Measurements from ENCODE around the gene WDR70. TPM values are rescaled to one million over a fixed set of nuclear protein-coding genes. Genes with fewer than 3 reads are reported as not detected.

WDR70 gene
- total RNA-seq, 4 donors from 2014 or later, result 30.3 to 33.6 (median 32.6) TPM

- TF ChIP-seq, protein P1, sequence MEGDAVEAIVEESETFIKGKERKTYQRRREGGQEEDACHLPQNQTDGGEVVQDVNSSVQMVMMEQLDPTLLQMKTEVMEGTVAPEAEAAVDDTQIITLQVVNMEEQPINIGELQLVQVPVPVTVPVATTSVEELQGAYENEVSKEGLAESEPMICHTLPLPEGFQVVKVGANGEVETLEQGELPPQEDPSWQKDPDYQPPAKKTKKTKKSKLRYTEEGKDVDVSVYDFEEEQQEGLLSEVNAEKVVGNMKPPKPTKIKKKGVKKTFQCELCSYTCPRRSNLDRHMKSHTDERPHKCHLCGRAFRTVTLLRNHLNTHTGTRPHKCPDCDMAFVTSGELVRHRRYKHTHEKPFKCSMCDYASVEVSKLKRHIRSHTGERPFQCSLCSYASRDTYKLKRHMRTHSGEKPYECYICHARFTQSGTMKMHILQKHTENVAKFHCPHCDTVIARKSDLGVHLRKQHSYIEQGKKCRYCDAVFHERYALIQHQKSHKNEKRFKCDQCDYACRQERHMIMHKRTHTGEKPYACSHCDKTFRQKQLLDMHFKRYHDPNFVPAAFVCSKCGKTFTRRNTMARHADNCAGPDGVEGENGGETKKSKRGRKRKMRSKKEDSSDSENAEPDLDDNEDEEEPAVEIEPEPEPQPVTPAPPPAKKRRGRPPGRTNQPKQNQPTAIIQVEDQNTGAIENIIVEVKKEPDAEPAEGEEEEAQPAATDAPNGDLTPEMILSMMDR (IDR thresholded peaks at IDR 0.05; ENCODE audit: low read depth), result no peak
Measured at GRCh38 chr5:37437711-37438110, 58.6 kb downstream of the WDR70 start.

DNA sequence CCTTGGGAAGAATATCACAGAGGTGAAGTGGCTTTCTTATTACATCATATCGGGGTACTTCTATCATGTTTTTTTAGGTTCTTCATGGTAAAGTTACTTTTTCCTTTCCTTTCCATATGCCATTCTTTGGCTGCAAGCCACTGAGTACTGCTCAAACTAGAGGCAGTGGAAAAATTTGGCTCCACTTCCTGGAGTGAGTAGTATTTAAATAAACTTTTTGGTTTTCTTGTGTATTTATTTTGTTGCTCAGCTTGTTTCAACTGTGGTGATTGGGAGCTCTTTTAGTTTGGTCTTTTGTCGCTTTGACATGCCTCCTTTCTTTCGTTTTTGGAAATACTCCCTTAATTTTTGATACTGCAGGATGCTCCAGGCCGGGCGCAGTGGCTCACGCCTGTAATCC is 69.8 kb downstream of the WDR70 start:
- TF ChIP-seq, protein P1 (IDR thresholded peaks at IDR 0.05; ENCODE audit: low read depth), result no peak

- TF ChIP-seq, protein P1 (IDR thresholded peaks at IDR 0.05; ENCODE audit: low read depth), result no peak
Measured at GRCh38 chr5:37471666-37472197, 92.6 kb downstream of the WDR70 start.

GRCh38 chr5:37477426-37477825 is 98.3 kb downstream of the WDR70 start:
- TF ChIP-seq, protein P1 (IDR thresholded peaks at IDR 0.05; ENCODE audit: low read depth), result no peak

- TF ChIP-seq, protein P1 (IDR thresholded peaks at IDR 0.05; ENCODE audit: low read depth), result no peak
Measured at GRCh38 chr5:37478121-37478894, 99.2 kb downstream of the WDR70 start.

DNA sequence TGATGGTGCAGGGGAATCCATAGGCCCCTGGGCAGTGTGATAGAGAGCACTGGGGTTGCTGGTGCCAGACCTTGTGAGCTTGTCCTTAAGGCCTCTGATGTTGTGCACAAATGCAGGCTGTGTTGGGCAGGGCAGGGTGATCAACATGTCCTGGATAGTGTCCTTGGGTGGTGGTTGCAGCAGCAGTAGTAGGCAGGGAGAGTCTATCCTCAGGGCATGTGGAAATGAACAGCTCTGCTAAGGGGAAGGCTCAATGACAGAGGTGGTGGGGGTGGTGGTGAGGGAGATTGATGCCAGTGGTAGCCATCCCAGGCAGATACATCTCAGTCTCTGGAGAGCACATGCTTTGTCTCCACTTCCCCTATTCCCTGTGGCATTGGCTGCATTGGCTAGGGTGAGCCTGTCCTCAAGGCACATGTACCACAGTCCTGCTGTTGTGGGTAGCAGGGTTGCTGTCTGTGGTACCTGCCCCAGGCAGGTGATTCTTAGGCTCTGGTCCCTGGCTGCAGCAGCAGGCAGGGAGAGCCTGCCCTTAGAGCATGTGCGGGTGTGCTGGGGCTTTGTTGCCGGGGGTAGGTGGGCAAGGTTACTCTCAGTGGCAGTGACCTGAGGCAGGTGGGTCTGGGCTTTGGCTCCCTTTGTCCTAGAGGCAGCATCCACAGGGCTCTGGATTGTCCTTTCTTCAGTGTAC is 111.1 kb downstream of the WDR70 start:
- TF ChIP-seq, protein P1 (IDR thresholded peaks at IDR 0.05; ENCODE audit: low read depth), result no peak

- TF ChIP-seq, protein P1 (IDR thresholded peaks at IDR 0.05; ENCODE audit: low read depth), result no peak
Measured at GRCh38 chr5:37490931-37491330, 111.8 kb downstream of the WDR70 start.

All from subcutaneous adipose tissue (tissue), 4 donors.